HUES48 (cell line): ENCODE data around the gene FCHSD1.

Experiments used
- H3K27ac ChIP-seq: one replicate; pipeline ENCODE4 v1.7.0; 2013; ENCODE audit warnings: low read depth, low read length, inconsistent platforms
- H3K27me3 ChIP-seq: 2 replicates; pipeline ENCODE4 v1.6.1; 2013; ENCODE audit warnings: mild to moderate bottlenecking, low read length; ENCODE audit not compliant: control insufficient read depth, insufficient read depth
- H3K36me3 ChIP-seq: 2 replicates; pipeline ENCODE4 v1.6.1; 2013; ENCODE audit warnings: low read length; ENCODE audit not compliant: control insufficient read depth, insufficient read depth
- H3K4me1 ChIP-seq: 2 replicates; pipeline ENCODE4 v1.6.1; 2013; ENCODE audit warnings: mild to moderate bottlenecking, low read length; ENCODE audit not compliant: control insufficient read depth, insufficient read depth
- H3K4me3 ChIP-seq: 2 replicates; pipeline ENCODE4 v1.5.1; 2013; ENCODE audit warnings: mild to moderate bottlenecking, low read depth, low read length
- H3K9ac ChIP-seq: 2 replicates; pipeline ENCODE4 v1.6.1; 2013; ENCODE audit warnings: mild to moderate bottlenecking, low read depth, low read length, moderate library complexity
- H3K9me3 ChIP-seq: 2 replicates; pipeline ENCODE4 v1.6.1; 2013; ENCODE audit warnings: low read length; ENCODE audit not compliant: control insufficient read depth, insufficient read depth

FCHSD1 gene

DNA sequence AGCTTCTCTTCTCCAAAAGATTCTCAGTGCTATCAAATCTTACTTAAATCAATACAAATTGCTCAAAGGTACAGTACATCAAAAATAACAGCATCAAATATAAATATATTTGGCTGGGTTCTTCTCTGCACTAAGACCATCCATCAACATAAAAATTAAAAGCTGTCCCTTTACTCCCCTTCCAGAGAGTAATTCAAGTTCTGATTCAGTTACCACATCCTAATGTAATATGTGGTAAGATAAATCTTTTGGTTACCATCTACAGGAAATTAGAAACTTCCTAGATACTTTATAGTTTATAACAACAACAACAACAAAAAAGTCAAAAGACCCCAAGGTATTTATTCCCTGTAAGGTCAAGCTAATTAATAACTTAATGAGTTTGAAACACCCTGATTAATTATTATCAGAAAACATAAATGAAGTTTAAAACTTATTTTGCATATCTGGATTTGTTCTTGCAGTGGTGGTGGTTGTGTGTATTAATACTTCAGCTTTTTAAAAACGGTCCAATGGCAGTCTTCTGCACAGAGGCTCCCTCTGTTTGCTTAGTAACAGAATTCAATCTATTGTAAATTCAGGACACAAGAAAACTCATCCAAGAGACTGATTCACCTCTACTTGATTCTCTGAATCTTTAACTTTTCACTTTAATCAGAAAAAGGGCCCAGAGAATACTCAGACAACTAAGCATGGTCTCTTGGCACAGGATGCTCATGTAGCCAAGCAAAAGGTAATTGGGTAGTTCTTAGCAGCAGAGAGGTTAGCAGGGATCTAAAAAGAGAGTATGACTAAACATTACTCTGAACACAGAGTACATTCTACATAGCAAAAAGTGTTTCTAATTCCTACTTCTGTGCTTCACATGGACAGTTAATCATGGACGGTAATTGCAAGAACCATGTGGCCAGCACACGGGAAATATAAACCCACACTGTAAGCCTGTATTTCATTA, 52.5 kb downstream of the FCHSD1 start:
- H3K9ac ChIP-seq, result no peak overlapping the region
- H3K4me1 ChIP-seq, result no peaks in the 10 kb centered on the region
- no peaks in the 10 kb centered on the region for H3K36me3 ChIP-seq
- H3K9me3 ChIP-seq, result no peaks in the 10 kb centered on the region
- H3K4me3 ChIP-seq, result no peak overlapping the region
- H3K27ac ChIP-seq, result no peak overlapping the region
- no peaks in the 10 kb centered on the region for H3K27me3 ChIP-seq

DNA sequence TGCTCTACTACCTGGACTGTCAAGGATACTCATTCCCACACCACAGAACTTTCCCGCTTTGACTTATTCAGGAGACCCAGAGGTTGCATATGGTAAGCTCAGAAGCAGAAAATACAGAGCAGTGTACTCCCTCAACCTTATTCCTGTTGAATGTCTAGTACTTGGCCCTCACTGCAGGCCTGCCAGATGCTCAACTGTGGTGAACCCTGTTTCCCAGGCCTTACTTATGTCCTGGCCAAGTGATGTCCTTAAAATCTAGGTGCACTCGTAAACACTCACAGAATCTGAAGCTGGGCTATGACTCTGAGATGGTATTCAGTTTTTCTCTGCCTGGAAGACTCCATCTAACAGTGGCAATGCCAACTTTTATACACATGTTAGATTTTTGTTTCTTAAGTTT, 53.4 kb downstream of the FCHSD1 start:
- no peaks in the 10 kb centered on the region for H3K9me3 ChIP-seq
- H3K4me3 ChIP-seq, result no peak overlapping the region
- H3K9ac ChIP-seq, result no peak overlapping the region
- H3K4me1 ChIP-seq, result no peaks in the 10 kb centered on the region
- H3K27ac ChIP-seq, result no peak overlapping the region
- H3K27me3 ChIP-seq, result no peaks in the 10 kb centered on the region
- H3K36me3 ChIP-seq, result no peaks in the 10 kb centered on the region

GRCh38 chr5:141597394-141597793, 53.8 kb downstream of the FCHSD1 start:
- Histone ChIP-seq H3K9me3 (no peaks in the 10 kb centered on the region), H3K4me1 (no peaks in the 10 kb centered on the region), H3K9ac (no peak overlapping the region)

GRCh38 chr5:141596867-141597266, 54.4 kb downstream of the FCHSD1 start:
- no peak overlapping the region for H3K9ac ChIP-seq
- no peak overlapping the region for H3K27ac ChIP-seq
- no peaks in the 10 kb centered on the region for H3K9me3 ChIP-seq
- H3K27me3 ChIP-seq, result no peaks in the 10 kb centered on the region
- H3K36me3 ChIP-seq, result no peaks in the 10 kb centered on the region
- no peaks in the 10 kb centered on the region for H3K4me1 ChIP-seq
- no peak overlapping the region for H3K4me3 ChIP-seq

More at GRCh38 chr5:141597394-141597793, 53.8 kb downstream of the FCHSD1 start:
- Histone ChIP-seq H3K27me3 (no peaks in the 10 kb centered on the region), H3K27ac (no peak overlapping the region), H3K4me3 (no peak overlapping the region), H3K36me3 (no peaks in the 10 kb centered on the region)

- H3K27ac ChIP-seq, result no peak overlapping the region
- no peaks in the 10 kb centered on the region for H3K27me3 ChIP-seq
- H3K36me3 ChIP-seq, result peaks cover 27% of the 10 kb centered on the region
- no peak overlapping the region for H3K4me3 ChIP-seq
- H3K4me1 ChIP-seq, result no peaks in the 10 kb centered on the region
- H3K9ac ChIP-seq, result no peak overlapping the region
- H3K9me3 ChIP-seq, result no peaks in the 10 kb centered on the region
These were observed 61.1 kb downstream of the FCHSD1 start for GRCh38 chr5:141590127-141590526.
